Daoy (cell line): Measurements from ENCODE around the gene GPX8. TPM values are rescaled to one million over a fixed set of nuclear protein-coding genes. Genes with fewer than 3 reads are reported as not detected.
A peak's percentile ranks its signal among the peaks of the same experiment; 100 is the strongest.

Experiments used
- DNase-seq: peaks from one replicate; pipeline ENCODE4 v3.0.0-alpha.2; 2015; ENCODE audit warnings: low read depth
- total RNA-seq: library from RNA; depleted of rRNA; stranded (reverse); fragments of >200 nt; shearing (Covaris generic); gene quantifications from 2 replicates; pipeline ENCODE4 v1.2.3, GENCODE V29; 2014; rRNA removed

Gene GPX8, protein sequence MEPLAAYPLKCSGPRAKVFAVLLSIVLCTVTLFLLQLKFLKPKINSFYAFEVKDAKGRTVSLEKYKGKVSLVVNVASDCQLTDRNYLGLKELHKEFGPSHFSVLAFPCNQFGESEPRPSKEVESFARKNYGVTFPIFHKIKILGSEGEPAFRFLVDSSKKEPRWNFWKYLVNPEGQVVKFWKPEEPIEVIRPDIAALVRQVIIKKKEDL
- 126 and 136 TPM in 2 replicates for total RNA-seq

GRCh38 chr5:55159763-55160492 is at the start of gene GPX8:
Gene GPX8, plus strand, starts transcription at chr5:55160171. Its CDS starts 22 bp downstream, at chr5:55160193.
- DNase-seq = peak; percentile 85

DNA sequence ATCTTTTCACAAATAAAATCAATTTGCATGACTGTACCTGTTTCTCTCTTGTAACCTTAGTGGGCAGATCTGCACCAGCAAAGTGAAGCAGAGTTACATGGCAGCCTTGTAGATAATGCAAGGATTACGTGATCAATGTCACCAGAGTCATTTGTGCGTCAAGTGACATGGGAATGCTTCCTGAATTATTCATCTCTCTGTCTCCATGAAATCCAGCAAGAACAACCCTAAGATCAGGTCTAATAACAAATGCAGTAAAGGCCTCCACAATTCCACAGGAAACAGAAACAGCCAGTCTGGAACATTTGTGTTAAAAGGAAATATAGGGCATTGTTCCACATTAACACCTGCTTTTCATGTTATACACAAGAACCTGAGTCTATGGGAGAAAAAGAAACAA is 49.8 kb upstream of the GPX8 start:
- no peak for DNase-seq

DNA sequence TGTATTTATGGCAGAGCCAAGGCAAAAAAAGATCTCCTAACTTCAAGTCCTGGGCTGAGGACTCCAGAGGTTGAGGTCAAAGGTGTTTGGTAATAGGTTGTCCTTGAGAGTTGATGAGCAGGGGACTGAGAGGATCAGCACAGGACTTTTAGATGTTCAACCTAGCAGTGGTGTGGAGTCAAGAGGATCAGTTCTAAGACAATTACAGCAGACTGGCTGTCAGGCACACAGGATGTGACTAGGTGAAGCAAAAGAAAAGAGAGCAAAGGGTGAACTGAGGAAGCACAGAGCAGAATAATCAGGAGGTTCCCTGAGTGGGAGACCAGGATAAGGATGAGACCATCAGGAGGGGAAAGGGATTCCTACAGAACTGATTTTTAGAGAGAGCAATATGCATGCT is 46.6 kb upstream of the GPX8 start:
- no peak for DNase-seq

GRCh38 chr5:55114061-55114460 is 45.9 kb upstream of the GPX8 start:
- DNase-seq = no peak

DNA sequence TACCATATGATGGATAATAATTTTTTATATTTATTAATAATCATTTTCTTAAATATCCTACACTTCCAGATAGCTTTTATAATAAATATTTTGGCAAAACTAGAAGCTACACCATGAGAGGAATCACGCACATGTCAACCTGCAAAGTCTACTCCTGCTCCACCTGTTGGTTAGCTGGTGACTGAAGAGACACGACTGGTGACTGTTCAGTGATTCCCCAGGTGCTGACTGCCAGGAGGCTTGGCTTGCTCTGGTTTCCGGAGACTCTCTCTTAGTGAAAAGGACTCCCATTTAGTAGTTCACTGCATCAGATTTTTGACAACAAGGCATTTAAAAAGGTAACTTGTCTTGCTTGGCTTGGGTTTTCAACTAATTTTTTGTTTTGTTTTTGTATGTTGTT is 36.6 kb upstream of the GPX8 start:
- no peak for DNase-seq

- no peak for DNase-seq
These were observed 25.8 kb upstream of the GPX8 start for GRCh38 chr5:55134053-55134722.

DNA sequence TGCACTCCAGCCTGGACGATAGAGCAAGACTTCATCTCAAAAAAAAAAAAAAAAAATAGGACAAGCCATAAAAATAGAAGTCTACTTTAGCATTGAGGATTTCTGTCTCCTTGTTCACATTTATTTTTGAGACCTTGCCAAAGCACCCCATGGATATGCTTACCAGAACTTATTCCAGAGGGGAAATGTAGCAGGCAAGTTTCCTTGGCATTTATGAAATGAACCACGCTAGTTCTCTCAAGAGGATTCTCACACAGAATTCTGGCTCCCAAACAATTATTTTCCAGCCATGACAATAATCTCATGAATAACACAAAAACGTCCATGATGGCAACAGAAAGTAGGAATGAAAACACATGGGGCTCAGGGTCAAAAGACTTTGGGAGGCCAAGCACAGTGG is 23.4 kb upstream of the GPX8 start:
- no peak for DNase-seq

GRCh38 chr5:55140908-55141665 is 18.9 kb upstream of the GPX8 start:
- DNase-seq = no peak

- no peak for DNase-seq
These were observed 17.9 kb upstream of the GPX8 start for GRCh38 chr5:55141945-55142690.

DNA sequence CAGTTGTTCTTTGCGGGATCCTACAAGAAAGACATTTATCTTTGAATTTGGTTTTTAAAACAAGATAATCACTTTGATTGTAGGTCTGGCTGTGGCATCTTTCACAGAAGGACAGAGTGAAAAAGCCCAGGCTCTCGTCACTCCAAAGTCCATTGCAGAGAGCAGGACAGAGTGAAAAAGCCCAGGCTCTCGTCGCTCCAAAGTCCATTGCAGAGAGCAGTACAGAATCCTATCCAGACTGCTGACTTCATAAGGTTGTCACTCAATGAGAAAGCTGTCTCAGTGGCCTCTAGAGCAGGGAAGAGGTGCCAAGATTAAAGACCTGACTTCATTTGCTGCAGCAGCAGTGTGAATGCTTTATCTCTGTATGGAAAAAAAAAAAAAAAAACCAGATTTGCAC is 16.3 kb upstream of the GPX8 start:
- DNase-seq = no peak

GRCh38 chr5:55146080-55146479 is 13.9 kb upstream of the GPX8 start:
- DNase-seq = no peak

- DNase-seq = peak; percentile 84
These were observed 13.3 kb upstream of the GPX8 start for GRCh38 chr5:55146543-55147151.

DNA sequence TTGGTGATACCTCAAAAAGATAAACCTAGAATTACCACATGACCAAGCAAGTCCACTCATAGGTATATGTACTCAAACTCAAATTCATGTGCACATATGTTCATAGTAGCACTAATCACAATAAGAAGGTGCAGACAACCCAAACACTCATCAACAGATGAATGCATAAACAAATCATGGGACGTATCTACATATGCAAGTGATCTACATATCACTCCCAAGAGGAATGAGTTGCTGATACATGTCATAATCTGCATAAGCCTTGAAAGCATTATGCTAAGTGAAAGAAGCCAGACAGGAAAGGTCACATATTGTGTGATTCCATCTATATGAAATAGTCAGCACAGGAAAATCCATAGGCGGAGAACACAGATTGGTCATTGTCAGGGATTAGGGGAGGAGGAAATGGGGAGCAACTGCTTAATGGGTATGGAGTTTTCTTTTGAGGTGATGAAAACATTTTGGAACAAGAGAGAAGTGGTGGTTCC is 10.6 kb upstream of the GPX8 start:
- DNase-seq = no peak

DNA sequence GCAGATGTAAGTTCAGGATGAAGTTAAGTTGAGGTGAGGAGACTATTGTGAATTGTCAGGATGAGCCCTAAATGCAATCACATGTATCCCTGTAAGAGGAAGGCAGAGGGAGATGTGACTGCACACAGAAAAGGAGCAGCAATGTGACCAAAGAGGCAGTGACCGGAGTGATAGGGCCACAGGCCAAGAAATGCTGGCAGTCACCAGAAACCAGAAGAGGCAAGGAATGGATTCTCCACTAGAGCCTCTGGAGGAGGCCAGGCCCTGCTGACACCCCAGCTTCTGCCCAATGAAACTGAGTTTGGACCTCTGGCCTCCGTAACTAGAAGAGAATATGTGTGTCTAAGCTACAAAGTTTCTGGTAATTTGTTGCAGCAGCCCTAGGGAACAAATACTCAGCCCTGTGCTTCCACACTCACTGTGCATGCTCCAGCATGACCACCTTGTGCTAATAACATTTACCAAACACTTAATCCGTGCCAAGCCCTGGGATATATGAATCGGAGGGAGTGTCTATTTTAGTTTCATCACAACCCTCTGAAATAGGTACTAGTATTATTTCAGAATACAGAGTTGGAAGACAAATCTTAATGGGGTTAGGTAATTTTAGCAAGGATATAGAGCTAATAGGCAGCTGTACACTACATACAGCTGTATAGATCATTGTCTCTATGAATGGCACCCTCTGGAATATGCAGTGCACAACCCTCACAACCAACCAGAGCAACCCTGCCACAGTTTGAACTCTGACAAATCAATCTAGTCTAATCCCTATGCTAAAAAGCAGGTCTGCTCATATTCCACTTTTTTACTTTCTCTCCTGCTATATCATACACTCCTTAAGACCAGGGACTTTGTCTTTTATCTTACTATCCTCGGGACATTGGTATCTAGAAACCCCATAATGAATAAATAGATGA is 7.8 kb upstream of the GPX8 start:
- peak; percentile 32 for DNase-seq

- peak; percentile 11 for DNase-seq
These were observed 5.1 kb upstream of the GPX8 start for GRCh38 chr5:55154873-55155272.

GRCh38 chr5:55160493-55161209 is 680 bp downstream of the GPX8 start:
- peak; percentile 92 for DNase-seq

DNA sequence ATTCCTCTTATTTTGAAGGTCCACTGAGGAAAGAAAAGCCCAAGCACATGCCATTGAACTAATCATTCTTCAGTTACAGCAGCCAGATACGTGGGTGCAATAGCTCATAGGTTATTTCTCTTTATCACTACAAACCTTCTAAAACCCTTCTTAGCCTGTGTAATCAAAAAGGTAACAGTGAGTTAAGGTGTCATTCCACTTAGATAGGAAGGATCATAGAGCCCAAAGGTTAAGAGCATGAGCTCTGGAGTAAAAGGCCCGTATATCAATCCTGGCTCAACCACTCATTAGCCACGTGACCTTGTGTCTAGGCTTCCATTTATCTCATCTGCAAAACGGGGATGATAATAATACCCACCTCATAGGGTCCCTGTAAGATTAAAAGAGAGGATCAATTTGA is 2.7 kb downstream of the GPX8 start:
- no peak for DNase-seq

GRCh38 chr5:55171471-55171870 is 11.5 kb downstream of the GPX8 start:
- no peak for DNase-seq
